Ecto neural progenitor cell (in vitro differentiated cells): ENCODE data around the gene ETV6.

ENCODE experiments used
- DNase-seq: peaks from one replicate; pipeline ENCODE4 v3.0.0-alpha.2; 2018; ENCODE audit warnings: low spot score

Gene ETV6

DNA sequence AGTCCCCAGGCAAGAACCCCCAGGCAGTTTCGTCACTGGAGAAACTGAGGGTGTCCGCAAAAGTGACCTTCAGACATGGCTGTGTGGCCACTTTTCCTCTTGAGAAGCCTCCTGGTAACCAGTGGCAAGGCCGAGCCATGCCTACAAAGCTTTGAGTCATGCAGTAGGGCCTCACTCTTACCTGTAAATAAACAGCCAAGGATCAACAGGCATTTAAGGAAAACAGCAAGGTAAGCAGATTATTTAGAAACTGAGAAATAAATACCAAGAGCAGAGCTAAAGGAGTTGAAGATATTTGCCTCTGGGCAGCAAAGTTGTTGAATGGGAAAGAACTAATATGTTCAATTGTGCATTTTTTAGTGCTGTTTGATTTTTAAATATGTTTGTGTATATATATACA, 280.2 kb downstream of the ETV6 start:
- no peak for DNase-seq

DNA sequence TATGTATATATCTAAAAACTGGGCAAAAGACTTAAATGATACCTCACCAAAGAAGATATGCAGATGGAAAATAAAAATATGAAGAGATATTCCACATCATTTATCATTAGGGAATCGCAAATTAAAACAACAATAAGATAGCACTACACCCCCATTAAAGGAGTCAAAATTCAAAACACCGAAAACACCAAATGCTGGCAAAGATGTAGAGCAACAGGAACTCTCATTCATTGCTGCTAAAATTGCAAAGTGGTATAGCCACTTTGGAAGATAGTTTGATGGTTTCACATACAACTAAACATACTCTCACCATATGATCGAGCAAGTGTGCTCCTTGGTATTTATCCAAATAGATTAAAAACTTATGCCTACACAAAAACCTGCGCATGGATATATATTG, 289.7 kb downstream of the ETV6 start:
- no peak for DNase-seq

DNA sequence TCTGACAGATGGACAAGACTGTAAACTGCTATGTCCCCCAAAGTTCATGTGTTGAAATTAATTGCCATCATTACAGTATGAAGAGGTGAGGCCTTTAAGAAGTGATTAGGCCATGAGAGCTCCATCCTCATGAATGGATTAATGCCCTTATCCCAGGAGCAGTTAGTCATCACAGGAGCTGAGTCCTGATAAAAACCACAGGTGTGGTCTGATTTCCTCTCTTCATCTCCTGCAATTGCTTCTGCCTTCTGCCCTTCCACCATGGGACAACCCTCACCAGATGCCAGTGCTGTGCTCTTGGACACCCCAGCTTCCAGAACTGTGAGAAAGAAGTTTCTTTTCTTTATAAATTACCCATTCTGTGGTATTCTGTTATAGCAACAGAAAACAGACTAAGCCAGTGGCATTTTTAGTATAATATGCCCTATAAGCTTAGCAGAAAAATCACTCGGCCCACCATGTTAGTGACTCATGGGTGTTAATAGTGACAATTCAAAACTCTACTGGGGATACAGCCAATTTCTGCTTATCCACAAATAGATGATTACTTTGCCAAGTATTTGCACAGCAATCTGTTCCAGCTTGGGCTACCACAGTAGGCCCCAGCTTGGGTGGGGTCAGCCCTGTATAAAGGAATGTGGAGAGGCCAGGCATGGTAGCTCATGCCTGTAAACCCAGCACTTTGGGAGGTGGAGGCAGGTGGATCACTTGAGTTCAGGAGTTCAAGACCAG, 292.3 kb downstream of the ETV6 start:
- DNase-seq = no peak

DNA sequence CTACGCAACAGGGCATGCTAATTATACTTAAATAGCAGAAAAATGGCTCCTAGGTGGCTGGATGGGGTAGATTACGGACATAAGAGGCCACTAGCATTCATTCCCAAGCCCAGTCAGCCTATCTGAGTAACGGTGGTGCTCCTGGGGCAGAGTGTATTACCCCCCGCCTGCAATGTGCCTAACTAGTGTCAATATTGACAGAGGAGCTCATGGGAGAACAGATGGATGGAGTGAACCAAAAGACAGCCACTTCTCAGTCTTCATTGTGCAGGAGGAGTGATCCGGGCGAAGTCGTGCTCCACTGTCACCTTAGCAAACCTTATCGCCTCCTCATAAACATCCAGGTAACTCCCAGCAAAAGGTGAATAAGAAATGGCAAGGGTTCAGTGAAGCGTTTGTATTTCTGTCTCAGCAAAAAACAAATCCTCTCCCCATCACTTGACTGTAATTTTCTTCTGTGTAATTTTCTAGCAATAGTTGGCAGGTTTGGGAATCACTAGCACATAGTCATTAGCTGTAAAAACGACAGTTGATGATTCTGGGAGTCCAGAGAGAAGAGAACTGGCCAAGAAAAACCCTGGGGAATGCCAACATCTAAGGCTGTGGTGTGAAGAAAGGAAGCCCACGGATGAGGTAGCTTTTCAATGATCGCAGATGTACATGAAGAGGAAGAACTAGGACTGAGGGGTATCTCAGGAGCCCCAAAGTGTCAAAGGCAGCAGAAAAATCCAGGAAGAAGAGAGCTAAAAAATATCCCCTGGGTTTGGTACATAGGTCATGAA, 294.6 kb downstream of the ETV6 start:
- DNase-seq = no peak
